Spleen (tissue), 13 donors: ENCODE data around the gene CC2D1B. TPM values are rescaled to one million over a fixed set of nuclear protein-coding genes. Genes with fewer than 3 reads are reported as not detected.

ENCODE experiments used
- DNase-seq: peaks from one replicate; pipeline ENCODE4 v3.0.0-alpha.2; 2020
- H3K27ac ChIP-seq, 8 donors: fragments of 200-600 bp; sonication (generic) in 7 of 8; 1 replicate in 4 of 8; 2 replicates in 4 of 8; pipeline versions ENCODE4 v1.5.0 to v1.8.0; 2016 to 2021; ENCODE audit warnings: inconsistent platforms in 4 of 8, mild to moderate bottlenecking in 4 of 8, moderate library complexity in 1 of 8
- H3K27me3 ChIP-seq, 7 donors: fragments of 200-600 bp; sonication (generic) in 6 of 7; replicated peaks in 1 of 7; 1 replicate in 4 of 7; 2 replicates in 3 of 7; pipeline versions ENCODE4 v1.5.0 to v1.8.0; 2016 to 2021; ENCODE audit warnings: inconsistent platforms in 3 of 7, mild to moderate bottlenecking in 1 of 7
- H3K36me3 ChIP-seq, 6 donors: fragments of 200-600 bp; sonication (generic) in 5 of 6; 1 replicate in 4 of 6; 2 replicates in 2 of 6; pipeline versions ENCODE4 v1.5.0 to v1.8.0; 2016 to 2021; ENCODE audit warnings: inconsistent platforms in 2 of 6
- H3K4me1 ChIP-seq, 6 donors: fragments of 200-600 bp; sonication (generic) in 5 of 6; 1 replicate in 3 of 6; 2 replicates in 3 of 6; pipeline versions ENCODE4 v1.5.0 to v1.8.0; 2016 to 2021; ENCODE audit warnings: inconsistent platforms in 3 of 6
- H3K4me3 ChIP-seq, 8 donors: fragments of 200-600 bp; sonication (generic) in 7 of 8; 1 replicate in 4 of 8; 2 replicates in 4 of 8; pipeline versions ENCODE4 v1.5.0 to v1.8.0; 2016 to 2021; ENCODE audit warnings: inconsistent platforms in 4 of 8, mild to moderate bottlenecking in 4 of 8, moderate library complexity in 2 of 8
- H3K9me3 ChIP-seq, 8 donors: fragments of 200-600 bp; sonication (generic) in 7 of 8; 1 replicate in 4 of 8; 2 replicates in 4 of 8; pipeline versions ENCODE4 v1.5.0 to v1.8.0; 2016 to 2021; ENCODE audit warnings: inconsistent platforms in 4 of 8
- CTCF ChIP-seq, 11 experiments: fragments of 200-600 bp in 7 of 11; fragments of 450-650 bp in 4 of 11; sonication (generic) in 4 of 11; IDR thresholded peaks in 8 of 11; conservative IDR thresholded peaks in 3 of 11; 1 replicate in 7 of 11; 2 replicates in 4 of 11; pipeline versions ENCODE4 v1.4.0 to v1.8.0; 2016 to 2021; ENCODE audit warnings: antibody characterized with exemption in 11 of 11, inconsistent platforms in 4 of 11, mild to moderate bottlenecking in 1 of 11
- POLR2A ChIP-seq, 3 donors: fragments of 450-650 bp; IDR thresholded peaks; one replicate each; pipeline ENCODE4 v1.5.1; 2017; ENCODE audit warnings: antibody characterized with exemption in 3 of 3, mild to moderate bottlenecking in 1 of 3
- POLR2AphosphoS5 ChIP-seq, 3 donors: sonication (generic); formaldehyde crosslinking; IDR thresholded peaks; one replicate each; pipeline ENCODE4 v1.5.1; 2017; ENCODE audit warnings: antibody characterized with exemption in 3 of 3
- WGBS, 5 donors: extraction: QIAGEN DNeasy Blood & Tissue Kit in 3 of 5; methylation state at CpG; one replicate each; pipeline versions ENCODE4 v1.1.5 to v1.1.7; 2013 to 2018; 5-methylcytosine and 5-hydroxymethylcytosine counted together
- intact Hi-C: fragments of 100-400 bp; cut with DNase I; formaldehyde crosslinking; loops from one replicate; pipeline ENCODE4 v1.15.0; 2023; ENCODE audit warnings: low total_unique reads
- long read RNA-seq, 2 donors: transcript quantifications; one replicate each; lab custom pipeline, GENCODE V29; 2026
- polyA plus RNA-seq, 3 donors: library from polyadenylated mRNA; stranded (reverse); fragments of 200-250 nt; gene quantifications; one replicate each; pipeline ENCODE4 v1.2.1, GENCODE V29; 2013
- total RNA-seq, 7 donors: library from RNA; depleted of rRNA in 3 of 7; stranded (reverse); fragments of >200 nt in 3 of 7; fragmentation: NEBNext Ultra II Directional in 4 of 7; extraction: Animal tissue kit (Norgen Biotek cat#: 25700) in 4 of 7; gene quantifications; one replicate each; pipeline versions ENCODE4 v1.1.0 to v1.2.1, GENCODE V29; 2016 to 2021
- donor health status: healthy with polysubstance abuse.
- donor health status: DM: no; HTN: no; CAD: no; lungs with moderate emphysema.
- donor health status: DM: no; HTN: no; CAD: no.
- donor health status: Bipolar disorder and iron deficiency.
- donor health status: healthy.
- donor health status: DM: no; HTN: no; CAD: no.
- donor health status: DM: yes; HTN: yes; CAD: no.

CC2D1B gene
- total RNA-seq (10 to 100 TPM; 29.8 to 44.0 (median 36.2) TPM), polyA plus RNA-seq (10 to 100 TPM; 14.8 to 23.2 (median 14.9) TPM)
- long read RNA-seq, donor 1 = 0 reads
- long read RNA-seq, donor 2 = 0 reads

- Histone ChIP-seq H3K36me3 (peaks cover 0 to 35% (median 19%) of the 10 kb centered on the region in 6 donors), H3K9me3 (no peaks in the 10 kb centered on the region), H3K27me3 (peaks cover 0 to 5% (median 0%) of the 10 kb centered on the region in 7 donors), H3K4me3 (peak within 1 kb of the TSS; percentile 72 to 88 (median 82)), H3K4me1 (peaks cover 11 to 56% (median 32%) of the 10 kb centered on the region in 6 donors), H3K27ac (peak within 1 kb of the TSS; percentile 93 to 98 (median 96))
- DNase-seq = peak; percentile 100
- peak; percentile 82 to 86 (median 82) for TF ChIP-seq POLR2A (IDR thresholded peaks at IDR 0.05)
- peak; percentile 97 to 98 (median 98) for TF ChIP-seq POLR2AphosphoS5 (IDR thresholded peaks at IDR 0.05)
- TF ChIP-seq CTCF (IDR thresholded peaks at IDR 0.05 in 8 of 11, conservative IDR thresholded peaks at IDR 0.05 in 3 of 11) = peak; percentile 30 to 80 (median 66)
- WGBS, 5 donors = 0% methylated on average over 9 to 92 of the region's 92 CpGs
- intact Hi-C loops = no loop called here
These were observed at the start of gene CC2D1B for GRCh38 chr1:52365746-52366516. Gene CC2D1B (minus strand): TSS chr1:52366205. CDS start chr1:52364620, 1,585 bp downstream.

GRCh38 chr1:52414942-52415341, 48.9 kb upstream of the CC2D1B start:
- DNase-seq = no peak
- TF ChIP-seq POLR2AphosphoS5 (IDR thresholded peaks at IDR 0.05) (no peak), CTCF (IDR thresholded peaks at IDR 0.05 in 8 of 11, conservative IDR thresholded peaks at IDR 0.05 in 3 of 11) (no peak), POLR2A (IDR thresholded peaks at IDR 0.05) (no peak)
- Histone ChIP-seq H3K36me3 (peaks cover 11 to 100% (median 99%) of the 10 kb centered on the region in 6 donors), H3K27ac (no peak overlapping the region), H3K4me1 (no peaks in the 10 kb centered on the region), H3K9me3 (no peaks in the 10 kb centered on the region), H3K4me3 (no peak overlapping the region), H3K27me3 (no peaks in the 10 kb centered on the region)
- intact Hi-C loops = no loop called here

DNA sequence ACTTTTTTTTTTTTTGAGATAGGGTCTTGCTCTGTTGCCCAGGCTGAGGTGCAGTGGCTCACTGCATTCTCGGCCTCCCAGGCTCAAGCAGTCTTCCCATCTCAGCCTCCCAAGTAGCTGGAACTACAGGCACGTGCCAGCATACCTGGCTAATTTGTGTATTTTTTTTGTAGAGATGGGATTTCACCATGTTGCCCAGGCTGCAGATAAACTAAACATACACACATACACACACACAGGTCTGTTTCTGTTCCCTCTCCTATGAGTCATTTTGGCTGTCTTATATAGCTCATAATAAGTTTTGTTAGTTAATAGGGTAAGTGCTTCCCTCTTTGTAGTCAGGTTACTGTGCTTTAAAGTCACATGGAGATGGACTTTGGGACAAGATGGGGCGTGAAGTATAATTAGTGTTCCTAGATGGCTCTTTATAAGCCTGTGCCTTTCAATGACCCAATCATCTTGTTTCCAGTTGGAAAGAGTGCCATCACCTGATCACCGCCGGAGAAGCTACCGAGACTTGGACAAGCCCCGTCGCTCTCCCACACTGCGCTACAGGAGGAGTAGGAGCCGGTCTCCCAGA, 47.5 kb upstream of the CC2D1B start:
- no peak for DNase-seq
- H3K36me3 ChIP-seq = peaks cover 14 to 100% (median 99%) of the 10 kb centered on the region in 6 donors
- H3K4me1 ChIP-seq = no peaks in the 10 kb centered on the region
- WGBS, 5 donors = 93 to 97% (median 96%) methylated on average over 10 of the region's 10 CpGs
- H3K4me3 ChIP-seq = no peak overlapping the region
- H3K27ac ChIP-seq = no peak overlapping the region
- H3K27me3 ChIP-seq = no peaks in the 10 kb centered on the region
- TF ChIP-seq POLR2A (IDR thresholded peaks at IDR 0.05) (no peak), POLR2AphosphoS5 (IDR thresholded peaks at IDR 0.05) (no peak), CTCF (IDR thresholded peaks at IDR 0.05 in 8 of 11, conservative IDR thresholded peaks at IDR 0.05 in 3 of 11) (no peak)
- H3K9me3 ChIP-seq = no peaks in the 10 kb centered on the region
- intact Hi-C loops = no loop called here

- H3K36me3 ChIP-seq = peaks cover 3 to 53% (median 29%) of the 10 kb centered on the region in 6 donors
- TF ChIP-seq CTCF (IDR thresholded peaks at IDR 0.05 in 8 of 11, conservative IDR thresholded peaks at IDR 0.05 in 3 of 11) (peak in 1 of 11 experiments; percentile 5), POLR2AphosphoS5 (IDR thresholded peaks at IDR 0.05) (no peak), POLR2A (IDR thresholded peaks at IDR 0.05) (no peak)
- H3K4me3 ChIP-seq = peak overlapping the region; percentile 61 to 90 (median 82)
- no peaks in the 10 kb centered on the region for H3K9me3 ChIP-seq
- intact Hi-C loops = no loop called here
- WGBS, 5 donors = 2 to 5% (median 3%) methylated on average over 8 of the region's 8 CpGs
- peaks cover 15 to 53% (median 34%) of the 10 kb centered on the region in 6 donors for H3K4me1 ChIP-seq
- no peaks in the 10 kb centered on the region for H3K27me3 ChIP-seq
- no peak for DNase-seq
- H3K27ac ChIP-seq = peak overlapping the region; percentile 80 to 96 (median 94)
These were observed 39.0 kb upstream of the CC2D1B start for GRCh38 chr1:52404975-52405338.
